IMR-90 (cell line): ENCODE results near the gene EID2B. TPM values are rescaled to one million over a fixed set of nuclear protein-coding genes. Genes with fewer than 3 reads are reported as not detected.
A peak's percentile ranks its signal among the peaks of the same experiment; 100 is the strongest.

Experiments
- ATAC-seq: fragments of 200-7000 bp; cut with Tn5 transposase; 2 replicates; pipeline ENCODE4 v1.9.1; 2020; ENCODE audit warnings: low read depth, mild to moderate bottlenecking, moderate library complexity
- BruUV-seq: library from RNA; stranded (reverse); fragments of 400-500 nt; replicated peaks from 2 replicates; lab custom pipeline; 2021; lab: Mats Ljungman, UMichigan
- CTCF ChIA-PET: fragments of 300-600 bp; formaldehyde crosslinking; extraction: SDS; loops from one replicate; lab custom pipeline; 2021; ENCODE audit warnings: antibody characterized with exemption; lab: Yijun Ruan, JAX
- POLR2A ChIA-PET: fragments of 300-600 bp; sonication (Branson Sonifier 250); formaldehyde crosslinking; loops from one replicate; lab custom pipeline; 2022; ENCODE audit warnings: antibody characterized with exemption; ENCODE audit not compliant: unreplicated experiment; lab: Charles Lee
- DNase-seq: peaks from one replicate; pipeline ENCODE4 v3.0.0; 2013
- H2AFZ ChIP-seq: replicated peaks from 2 replicates; pipeline ENCODE3; 2013; ENCODE audit warnings: low read length, mild to moderate bottlenecking; ENCODE audit not compliant: poor library complexity
- H2AK5ac ChIP-seq: 2 replicates; pipeline ENCODE4 v1.6.1; 2013; ENCODE audit warnings: low read depth, low read length, inconsistent platforms
- H2AK9ac ChIP-seq: replicated peaks from 2 replicates; pipeline ENCODE3; 2013; ENCODE audit warnings: mild to moderate bottlenecking, low read depth, low read length, moderate library complexity; ENCODE audit not compliant: poor library complexity
- H2BK120ac ChIP-seq: 2 replicates; pipeline ENCODE4 v1.6.1; 2013; ENCODE audit warnings: low read depth, low read length, inconsistent platforms
- H2BK15ac ChIP-seq: 3 replicates; pipeline ENCODE4 v1.6.1; 2013; ENCODE audit warnings: low read depth, low read length, inconsistent platforms
- H2BK20ac ChIP-seq: 2 replicates; pipeline ENCODE4 v1.6.1; 2013; ENCODE audit warnings: low read depth, mild to moderate bottlenecking, inconsistent platforms, low read length, moderate library complexity
- H2BK5ac ChIP-seq: 2 replicates; pipeline ENCODE4 v1.6.1; 2013; ENCODE audit warnings: mild to moderate bottlenecking, low read depth, low read length, inconsistent platforms; ENCODE audit not compliant: poor library complexity, severe bottlenecking
- H3K14ac ChIP-seq: replicated peaks from 2 replicates; pipeline ENCODE4 v1.6.1; 2013; ENCODE audit warnings: low read depth, low read length, inconsistent platforms
- H3K18ac ChIP-seq: 2 replicates; pipeline ENCODE4 v1.6.1; 2013; ENCODE audit warnings: low read depth, low read length, control low read depth
- H3K23ac ChIP-seq: 2 replicates; pipeline ENCODE4 v1.6.1; 2013; ENCODE audit warnings: low read depth, low read length, inconsistent platforms
- H3K27ac ChIP-seq: 2 replicates; pipeline ENCODE4 v1.5.1; 2013; ENCODE audit warnings: mild to moderate bottlenecking, control low read depth, low read length; ENCODE audit not compliant: insufficient read depth
- H3K27me3 ChIP-seq: 2 replicates; pipeline ENCODE4 v1.6.1; 2013; ENCODE audit warnings: low read length; ENCODE audit not compliant: control insufficient read depth, insufficient read depth
- H3K36me3 ChIP-seq: 2 replicates; pipeline ENCODE4 v1.6.1; 2013; ENCODE audit warnings: low read length, mixed read lengths; ENCODE audit not compliant: control insufficient read depth, insufficient read depth
- H3K4ac ChIP-seq: 2 replicates; pipeline ENCODE4 v1.6.1; 2013; ENCODE audit warnings: low read depth, low read length, inconsistent platforms
- H3K4me1 ChIP-seq: 2 replicates; pipeline ENCODE4 v1.6.1; 2013; ENCODE audit warnings: low read length, mixed read lengths; ENCODE audit not compliant: control insufficient read depth, insufficient read depth
- H3K4me2 ChIP-seq: 2 replicates; pipeline ENCODE4 v1.6.1; 2013; ENCODE audit warnings: low read depth, mild to moderate bottlenecking, control low read depth, low read length, moderate library complexity
- H3K4me3 ChIP-seq: 2 replicates; pipeline ENCODE4 v1.5.1; 2013; ENCODE audit warnings: low read depth, mild to moderate bottlenecking, control low read depth, low read length, moderate library complexity; ENCODE audit not compliant: insufficient read depth
- H3K56ac ChIP-seq: 2 replicates; pipeline ENCODE4 v1.6.1; 2013; ENCODE audit warnings: low read length, inconsistent platforms; ENCODE audit not compliant: insufficient read depth; ENCODE audit errors: extremely low read depth
- H3K79me1 ChIP-seq, 2 experiments: 2 replicates each; pipeline ENCODE4 v1.6.1; 2013; ENCODE audit warnings: low read length in 2 of 2, inconsistent platforms in 1 of 2, low read depth in 1 of 2
- H3K9ac ChIP-seq: 2 replicates; pipeline ENCODE4 v1.6.1; 2013; ENCODE audit warnings: low read depth, low read length, control low read depth
- H3K9me1 ChIP-seq: 2 replicates; pipeline ENCODE4 v1.6.1; 2013; ENCODE audit warnings: low read length, inconsistent platforms; ENCODE audit not compliant: insufficient read depth
- H3K9me3 ChIP-seq: 2 replicates; pipeline ENCODE4 v1.6.1; 2013; ENCODE audit warnings: low read length; ENCODE audit not compliant: control insufficient read depth, insufficient read depth
- H4K20me1 ChIP-seq: 2 replicates; pipeline ENCODE4 v1.6.1; 2013; ENCODE audit warnings: low read length, inconsistent platforms; ENCODE audit not compliant: insufficient read depth
- H4K5ac ChIP-seq: 2 replicates; pipeline ENCODE4 v1.6.1; 2013; ENCODE audit warnings: mild to moderate bottlenecking, low read depth, low read length, control low read depth
- H4K8ac ChIP-seq, 2 experiments: 2 replicates each; pipeline ENCODE4 v1.6.1; 2013; ENCODE audit warnings: low read depth in 2 of 2, low read length in 2 of 2, control low read depth in 1 of 2, inconsistent platforms in 1 of 2
- H4K91ac ChIP-seq: 2 replicates; pipeline ENCODE4 v1.6.1; 2013; ENCODE audit warnings: low read depth, low read length, inconsistent platforms; ENCODE audit not compliant: insufficient read depth
- BHLHE40 ChIP-seq: fragments of 150-350 bp; IDR thresholded peaks from 2 replicates; pipeline ENCODE4 v1.6.1; 2016; ENCODE audit warnings: mild to moderate bottlenecking, low read depth, low read length
- CEBPB ChIP-seq: IDR thresholded peaks from 2 replicates; pipeline ENCODE4 v1.6.1; 2012; ENCODE audit warnings: low read depth, low read length, improper control_type of control experiment
- CHD1 ChIP-seq: IDR thresholded peaks from 2 replicates; pipeline ENCODE4 v1.6.1; 2012; ENCODE audit warnings: low read depth, low read length, improper control_type of control experiment
- ELK1 ChIP-seq: fragments of 150-350 bp; IDR thresholded peaks from 2 replicates; pipeline ENCODE4 v1.6.1; 2016; ENCODE audit warnings: low read depth, mild to moderate bottlenecking, low read length, moderate library complexity, borderline replicate concordance
- FOS ChIP-seq: fragments of 150-350 bp; IDR thresholded peaks from 2 replicates; pipeline ENCODE4 v1.6.1; 2016; ENCODE audit warnings: low read depth, low read length
- MAFK ChIP-seq: IDR thresholded peaks from 2 replicates; pipeline ENCODE4 v1.6.1; 2012; ENCODE audit warnings: low read depth, low read length, improper control_type of control experiment
- MAZ ChIP-seq: IDR thresholded peaks from 2 replicates; pipeline ENCODE4 v1.6.1; 2012; ENCODE audit warnings: low read depth, mild to moderate bottlenecking, low read length, improper control_type of control experiment, moderate library complexity, borderline replicate concordance
- MXI1 ChIP-seq: IDR thresholded peaks from 2 replicates; pipeline ENCODE4 v1.6.1; 2012; ENCODE audit warnings: low read depth, mild to moderate bottlenecking, low read length, moderate library complexity, borderline replicate concordance
- NFE2L2 ChIP-seq: fragments of 150-350 bp; IDR thresholded peaks from 2 replicates; pipeline ENCODE4 v1.6.1; 2016; ENCODE audit warnings: low read depth, mild to moderate bottlenecking, low read length
- RAD21 ChIP-seq: IDR thresholded peaks from 2 replicates; pipeline ENCODE4 v1.6.1; 2012; ENCODE audit warnings: low read length, improper control_type of control experiment
- RCOR1 ChIP-seq: IDR thresholded peaks from 2 replicates; pipeline ENCODE4 v1.6.1; 2012; ENCODE audit warnings: mild to moderate bottlenecking, low read length, improper control_type of control experiment; ENCODE audit not compliant: insufficient replicate concordance
- RFX5 ChIP-seq: IDR thresholded peaks from 2 replicates; pipeline ENCODE4 v1.8.0; 2012; ENCODE audit warnings: low read depth, mild to moderate bottlenecking, low read length, moderate library complexity
- SMC3 ChIP-seq: fragments of 150-350 bp; IDR thresholded peaks from 2 replicates; pipeline ENCODE4 v1.6.1; 2016; ENCODE audit warnings: low read depth, mild to moderate bottlenecking, antibody characterized with exemption, low read length, moderate library complexity
- WGBS, 2 experiments: methylation state at CpG; one replicate each; pipeline versions ENCODE4 v1.1.5 to v1.1.7; 2013; ENCODE audit warnings: missing lambda C conversion rate in 2 of 2; ENCODE audit not compliant: insufficient read length in 1 of 2; ENCODE audit errors: extremely low coverage in 2 of 2; 5-methylcytosine and 5-hydroxymethylcytosine counted together
- dilution Hi-C: fragments of 300-500 bp; cut with HindIII; formaldehyde crosslinking; loops from one replicate; pipeline ENCODE4 v1.14.3; 2018; ENCODE audit warnings: low sequenced_read_pairs; ENCODE audit not compliant: unreplicated experiment
- in situ Hi-C: fragments of 300-500 bp; cut with MboI; formaldehyde crosslinking; loops from 3 replicates; pipeline ENCODE4 v1.14.3; 2019; ENCODE audit warnings: low sequenced_read_pairs, inconsistent platforms, mixed read lengths
- intact Hi-C: fragments of 100-400 bp; cut with micrococcal nuclease; formaldehyde crosslinking; loops from 2 replicates; pipeline ENCODE4 v1.10.0; 2022
- polyA plus RNA-seq, 3 experiments: library from polyadenylated mRNA; depleted of rRNA; stranded (reverse); fragments of >200 nt; gene quantifications; 2 replicates each; pipeline ENCODE4 v1.2.3, GENCODE V29; 2012; ENCODE audit warnings: low replicate concordance in 1 of 3
- total RNA-seq: library from RNA; depleted of rRNA; stranded (reverse); fragments of >200 nt; gene quantifications from 2 replicates; pipeline ENCODE4 v1.2.3, GENCODE V29; 2012
- TF ChIP-seq, protein P1 (sequence below): conservative IDR thresholded peaks from 2 replicates; pipeline ENCODE4 v1.5.1; 2012; ENCODE audit warnings: mild to moderate bottlenecking, low read depth, low read length, improper control_type of control experiment
- TF ChIP-seq, protein P2 (sequence below): fragments of 150-350 bp; IDR thresholded peaks from 2 replicates; pipeline ENCODE4 v1.6.1; 2017; ENCODE audit warnings: mild to moderate bottlenecking, antibody characterized with exemption, low read length, low read depth

EID2B gene
- total and polyA plus RNA-seq, 2 of the 4 experiments (the other 2 are of a cell fraction) = 2.5 to 2.7 TPM

GRCh38 chr19:39544226-39544903 lies 11.7 kb upstream of the EID2B start:
- Histone ChIP-seq H3K4me2 (no peak overlapping the region), H2BK20ac (no peak overlapping the region), H2AK9ac (no peak overlapping the region), H3K4ac (no peak overlapping the region), H3K36me3 (no peaks in the 10 kb centered on the region), H3K27ac (no peak overlapping the region), H3K4me3 (no peak overlapping the region), H2AFZ (no peak overlapping the region), H4K91ac (no peak overlapping the region), H3K9me3 (no peaks in the 10 kb centered on the region), H2BK5ac (no peak overlapping the region), H3K14ac (no peak overlapping the region), H4K5ac (no peak overlapping the region), H2BK120ac (no peak overlapping the region), H4K8ac (no peak overlapping the region), H3K56ac (no peak overlapping the region), H3K18ac (no peak overlapping the region), H2BK15ac (no peak overlapping the region), H3K27me3 (peaks cover 6% of the 10 kb centered on the region), H3K9me1 (no peaks in the 10 kb centered on the region), H3K9ac (no peak overlapping the region), H3K4me1 (no peaks in the 10 kb centered on the region), H4K20me1 (no peaks in the 10 kb centered on the region), H3K23ac (no peak overlapping the region), H3K79me1 (peaks cover 0 to 1% of the 10 kb centered on the region in 2 experiments; a peak in 1 of 4 replicates), H2AK5ac (no peak overlapping the region)
- dilution Hi-C loops = no loop called here
- intact Hi-C loops = loop anchor here (5.0 kb wide), 1 partner anchor 278 kb away; no protein-coding TSS in a partner anchor
- in situ Hi-C loops = loop anchor here (10.0 kb wide), 1 partner anchor 300 kb away; the partner anchor contains the start of gene FBL
- POLR2A ChIA-PET = no interaction called here
- peak; percentile 13 for DNase-seq
- no peak for ATAC-seq
- BruUV-seq = no TSS peak
- 50% methylated on average over 5 of the region's 7 CpGs; no CpG with 5 or more reads in 1 of the 2 experiments for WGBS, 2 experiments
- CTCF ChIA-PET = interaction anchor here (0.7 kb wide), 1 partner anchor 815 kb away, joined by 3 read pairs; no protein-coding TSS in a partner anchor
- TF ChIP-seq RAD21 (no peak), ELK1 (no peak), MAFK (no peak), FOS (no peak), NFE2L2 (no peak), RCOR1 (no peak), BHLHE40 (no peak), SMC3 (no peak), CHD1 (no peak), MXI1 (no peak), RFX5 (no peak), CEBPB (no peak), MAZ (no peak)
- TF ChIP-seq, protein P1, sequence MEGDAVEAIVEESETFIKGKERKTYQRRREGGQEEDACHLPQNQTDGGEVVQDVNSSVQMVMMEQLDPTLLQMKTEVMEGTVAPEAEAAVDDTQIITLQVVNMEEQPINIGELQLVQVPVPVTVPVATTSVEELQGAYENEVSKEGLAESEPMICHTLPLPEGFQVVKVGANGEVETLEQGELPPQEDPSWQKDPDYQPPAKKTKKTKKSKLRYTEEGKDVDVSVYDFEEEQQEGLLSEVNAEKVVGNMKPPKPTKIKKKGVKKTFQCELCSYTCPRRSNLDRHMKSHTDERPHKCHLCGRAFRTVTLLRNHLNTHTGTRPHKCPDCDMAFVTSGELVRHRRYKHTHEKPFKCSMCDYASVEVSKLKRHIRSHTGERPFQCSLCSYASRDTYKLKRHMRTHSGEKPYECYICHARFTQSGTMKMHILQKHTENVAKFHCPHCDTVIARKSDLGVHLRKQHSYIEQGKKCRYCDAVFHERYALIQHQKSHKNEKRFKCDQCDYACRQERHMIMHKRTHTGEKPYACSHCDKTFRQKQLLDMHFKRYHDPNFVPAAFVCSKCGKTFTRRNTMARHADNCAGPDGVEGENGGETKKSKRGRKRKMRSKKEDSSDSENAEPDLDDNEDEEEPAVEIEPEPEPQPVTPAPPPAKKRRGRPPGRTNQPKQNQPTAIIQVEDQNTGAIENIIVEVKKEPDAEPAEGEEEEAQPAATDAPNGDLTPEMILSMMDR = no peak
- TF ChIP-seq, protein P2, sequence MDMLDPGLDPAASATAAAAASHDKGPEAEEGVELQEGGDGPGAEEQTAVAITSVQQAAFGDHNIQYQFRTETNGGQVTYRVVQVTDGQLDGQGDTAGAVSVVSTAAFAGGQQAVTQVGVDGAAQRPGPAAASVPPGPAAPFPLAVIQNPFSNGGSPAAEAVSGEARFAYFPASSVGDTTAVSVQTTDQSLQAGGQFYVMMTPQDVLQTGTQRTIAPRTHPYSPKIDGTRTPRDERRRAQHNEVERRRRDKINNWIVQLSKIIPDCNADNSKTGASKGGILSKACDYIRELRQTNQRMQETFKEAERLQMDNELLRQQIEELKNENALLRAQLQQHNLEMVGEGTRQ = no peak
